ENCODE data around the gene COMMD6. TPM values are rescaled to one million over a fixed set of nuclear protein-coding genes. Genes with fewer than 3 reads are reported as not detected.
"Not testable (repeated sequence)": the region's sequence is repeated elsewhere in the genome, so short reads cannot be mapped to it uniquely, and the experiment has no call there.

COMMD6 gene
- 100 to 1,000 TPM; 121 to 152 TPM for total RNA-seq
- long read RNA-seq, partial matches to known transcripts, result 0 of 2 reads
- long read RNA-seq, other reads (novel, unspliced or antisense), result 2 of 2 reads

DNA sequence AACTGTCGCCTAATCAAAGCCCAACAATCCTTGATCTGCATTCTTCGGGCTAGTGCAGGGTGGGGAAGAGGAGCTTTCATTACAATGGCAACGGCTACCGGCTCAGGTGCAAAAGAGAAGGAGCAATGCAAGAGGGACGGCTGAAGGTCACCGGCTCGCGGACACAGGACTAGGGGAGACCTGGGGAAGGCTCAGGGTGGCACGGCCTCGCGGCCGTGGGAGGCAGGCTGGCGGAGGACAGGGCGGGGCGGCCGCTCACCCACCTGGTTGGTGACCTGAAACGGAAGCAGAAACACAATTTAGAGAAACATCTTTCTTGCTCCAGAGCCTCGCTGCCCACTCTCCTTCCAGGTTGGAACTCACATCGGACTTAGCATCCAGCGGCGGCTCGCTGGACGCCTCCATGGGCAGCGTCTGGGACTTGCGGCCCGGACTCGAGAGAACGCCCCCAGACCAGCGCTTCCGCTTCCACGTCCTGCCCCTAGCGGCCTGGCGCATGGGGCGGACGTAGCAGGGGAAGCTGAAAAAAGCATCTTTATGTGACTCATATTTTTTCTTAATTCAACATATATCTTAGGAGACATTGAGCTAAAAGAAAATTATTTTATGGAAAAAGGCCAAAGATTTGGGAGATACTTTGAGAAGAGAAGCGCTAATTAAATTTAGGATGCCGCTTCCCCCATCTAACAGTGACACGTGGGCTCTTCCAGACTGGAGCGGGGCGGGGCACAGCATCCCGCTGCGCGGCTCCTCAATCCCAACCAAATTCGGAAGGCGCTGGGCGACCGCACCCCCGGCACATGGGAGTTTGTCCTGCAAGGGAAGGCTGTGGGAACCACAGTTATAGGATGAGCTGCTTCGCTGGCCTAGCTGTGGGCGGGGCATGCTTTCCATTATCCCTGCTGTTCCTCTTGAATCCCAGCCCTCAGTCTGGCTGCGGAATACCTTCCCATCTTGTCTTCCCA, at the start of gene COMMD6:
Gene COMMD6 (minus strand): TSS at position 441 of the 965 bp plus-strand sequence. CDS start 36 bp downstream, at position 405.
- peak; percentile 82 to 83 for DNase-seq
- intact Hi-C loops (cut with DNase I, micrococcal nuclease), result no loop called here
- ATAC-seq, result peak; percentile 96

- DNase-seq, result no peak
- intact Hi-C loops (cut with DNase I, micrococcal nuclease), result no loop called here
Measured at GRCh38 chr13:75585153-75585552, 47.5 kb upstream of the COMMD6 start.

DNA sequence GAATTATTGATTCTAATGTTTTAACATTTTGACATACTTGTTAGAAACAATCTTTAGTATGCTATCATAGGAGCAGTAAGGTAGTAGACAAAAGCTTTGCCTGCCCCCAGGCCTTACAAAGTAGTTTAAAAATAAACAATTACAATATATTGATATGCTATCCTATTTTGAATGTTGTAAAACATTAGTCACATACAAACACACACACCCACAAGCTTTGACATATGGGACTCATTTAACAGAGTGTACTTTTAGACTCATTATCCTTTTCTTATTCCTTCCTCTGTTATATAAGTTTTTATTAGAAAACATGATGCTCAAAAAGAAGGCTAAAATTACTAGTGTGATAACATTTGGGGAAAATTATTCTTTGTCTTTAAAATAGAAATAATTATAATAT, 45.5 kb upstream of the COMMD6 start:
- intact Hi-C loops (cut with DNase I, micrococcal nuclease), result no loop called here
- ATAC-seq (no peak), DNase-seq (no peak)

More at GRCh38 chr13:75585153-75585552, 47.5 kb upstream of the COMMD6 start:
- no peak for ATAC-seq

GRCh38 chr13:75581874-75582640, 44.4 kb upstream of the COMMD6 start:
- DNase-seq (no peak), ATAC-seq (no peak)
- intact Hi-C loops (cut with DNase I, micrococcal nuclease), result no loop called here

DNA sequence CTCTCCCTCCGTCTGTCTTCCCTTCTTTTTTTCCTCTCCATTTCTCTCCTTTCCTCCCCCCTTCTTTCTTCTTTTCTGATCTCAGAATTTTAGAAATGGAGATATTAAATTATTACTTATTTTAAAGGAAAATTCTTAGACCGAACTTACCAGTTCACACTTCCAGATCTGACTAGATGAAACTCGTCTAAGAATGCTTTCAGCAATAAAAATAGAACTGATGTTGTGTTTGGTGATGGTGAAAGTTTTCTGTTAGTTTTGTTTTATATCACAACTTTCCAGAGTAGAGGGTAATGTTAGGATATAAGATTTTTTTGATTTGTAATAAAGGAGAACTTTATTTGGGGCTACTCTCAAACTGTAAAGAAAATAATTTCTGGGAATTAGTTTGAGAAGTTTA, 41.9 kb upstream of the COMMD6 start:
- ATAC-seq (no peak), DNase-seq (no peak)
- intact Hi-C loops (cut with DNase I, micrococcal nuclease), result no loop called here

DNA sequence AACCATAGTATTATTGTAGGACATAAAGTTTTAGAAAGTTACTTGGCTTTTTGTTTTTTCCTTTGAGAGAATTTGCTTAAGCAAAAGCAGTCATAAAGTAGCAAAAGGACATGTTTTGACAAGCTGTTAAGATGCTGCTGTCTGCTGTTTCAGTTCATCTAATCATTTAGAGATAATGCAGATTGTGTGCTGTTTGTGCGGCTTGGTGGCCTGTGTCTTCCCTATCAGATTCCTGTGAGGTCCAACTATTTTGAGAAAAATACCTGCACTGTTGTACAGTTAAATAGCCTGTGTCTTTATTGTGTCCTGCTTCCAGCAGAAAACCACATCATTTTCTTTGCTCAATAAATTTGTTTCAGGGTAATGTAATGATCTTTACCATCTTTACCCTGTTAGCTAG, 31.9 kb upstream of the COMMD6 start:
- no peak for DNase-seq
- intact Hi-C loops (cut with DNase I, micrococcal nuclease), result no loop called here
- no peak for ATAC-seq

DNA sequence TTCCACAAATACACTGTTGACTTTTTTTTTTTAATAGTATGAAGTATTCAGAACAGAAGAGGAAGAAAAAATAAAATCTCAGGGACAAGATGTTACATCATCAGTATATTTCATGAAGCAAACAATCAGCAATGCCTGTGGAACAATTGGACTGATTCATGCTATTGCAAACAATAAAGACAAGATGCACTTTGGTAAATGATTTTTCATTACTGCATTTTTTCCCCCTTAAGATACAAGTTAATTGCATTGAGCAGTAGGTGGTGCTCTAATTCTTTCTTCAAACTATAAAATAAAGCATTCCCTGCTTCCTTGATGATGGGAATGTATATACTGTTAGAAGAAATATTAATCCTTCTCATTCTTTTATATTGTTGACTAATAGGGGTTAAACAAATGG, 29.0 kb upstream of the COMMD6 start:
- DNase-seq, result no peak
- intact Hi-C loops (cut with DNase I, micrococcal nuclease), result no loop called here
- ATAC-seq, result no peak

DNA sequence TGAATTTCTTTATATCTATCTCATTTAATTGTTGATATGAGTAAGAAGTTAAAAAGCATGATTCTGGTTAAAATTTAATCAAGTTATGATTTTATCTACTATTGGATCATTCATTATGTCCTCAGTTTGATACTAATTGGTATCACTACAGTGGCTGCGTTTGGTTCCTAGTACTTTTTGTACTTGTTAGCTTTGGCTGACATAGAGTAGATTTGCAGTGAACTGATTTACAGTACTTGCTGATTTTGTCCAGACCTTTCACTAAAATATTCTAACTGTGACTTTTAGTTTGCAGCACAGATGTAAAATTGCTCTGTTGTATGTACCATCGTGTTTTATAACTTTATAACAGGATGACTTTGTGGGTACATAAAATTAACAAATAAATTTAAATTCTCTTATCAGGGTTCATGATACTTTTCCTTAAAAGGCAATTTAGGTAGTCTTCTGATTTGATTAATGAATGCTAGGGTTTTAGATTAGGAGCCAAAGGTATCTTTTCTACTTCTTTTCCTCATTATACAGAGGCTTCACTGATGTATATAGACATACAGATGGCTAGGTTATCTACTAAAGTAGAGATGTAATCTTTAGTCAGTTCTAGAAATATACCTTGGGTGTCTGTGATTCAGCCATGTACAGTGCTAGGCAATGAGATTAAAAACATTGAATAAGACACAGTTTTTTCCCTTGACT, 20.7 kb upstream of the COMMD6 start:
- peak; percentile 42 for ATAC-seq
- no peak for DNase-seq
- intact Hi-C loops (cut with DNase I, micrococcal nuclease), result no loop called here

DNA sequence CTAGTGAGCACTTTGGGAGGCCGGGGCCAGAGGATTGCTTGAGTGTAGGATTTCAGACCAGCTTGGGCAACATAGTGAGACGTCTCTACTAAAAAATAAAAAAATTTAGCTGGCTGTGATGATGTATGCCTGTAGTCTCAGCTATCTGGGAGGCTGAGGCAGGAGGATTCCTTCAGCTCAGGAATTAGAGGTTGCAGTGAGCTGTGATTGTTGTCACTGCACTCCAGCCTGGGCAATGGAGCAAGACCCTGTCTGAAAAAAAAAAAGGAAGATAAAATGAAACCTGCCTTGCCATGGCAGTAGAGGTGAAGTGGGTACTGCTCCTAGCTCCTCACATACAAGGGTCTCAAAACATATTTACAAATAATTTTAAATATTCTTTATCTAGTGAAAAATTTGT, 19.3 kb upstream of the COMMD6 start:
- DNase-seq (no peak), ATAC-seq (no peak)
- intact Hi-C loops (cut with DNase I, micrococcal nuclease), result no loop called here

GRCh38 chr13:75555836-75556235, 18.2 kb upstream of the COMMD6 start:
- no peak for DNase-seq
- intact Hi-C loops (cut with DNase I, micrococcal nuclease), result no loop called here
- ATAC-seq, result no peak

DNA sequence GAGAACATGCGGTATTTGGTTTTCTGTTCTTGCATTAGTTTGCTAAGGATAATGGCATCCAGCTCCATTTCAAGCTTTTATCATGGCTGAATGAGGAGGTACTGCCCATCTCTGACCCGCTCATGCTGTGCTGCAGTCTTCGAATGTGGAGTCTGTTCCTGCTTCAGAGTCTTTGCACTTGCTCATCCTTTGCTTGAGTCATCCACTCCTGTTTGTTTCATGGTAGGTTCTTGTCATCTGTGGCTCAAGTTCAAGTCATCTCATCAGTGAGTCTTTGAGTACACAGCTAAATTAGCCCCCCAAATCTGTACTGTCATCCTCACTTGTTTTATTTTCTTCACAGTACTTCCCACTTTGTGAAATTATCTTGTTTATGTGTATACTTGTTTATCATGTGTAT, 17.3 kb upstream of the COMMD6 start:
- no peak for DNase-seq
- intact Hi-C loops (cut with DNase I, micrococcal nuclease), result no loop called here
- ATAC-seq, result no peak

- no peak for ATAC-seq
- no peak for DNase-seq
- intact Hi-C loops (cut with DNase I, micrococcal nuclease), result no loop called here
Measured at GRCh38 chr13:75554464-75554863, 16.8 kb upstream of the COMMD6 start.

GRCh38 chr13:75550159-75550567, 12.5 kb upstream of the COMMD6 start:
- DNase-seq (peak; percentile 45 to 57), ATAC-seq (peak; percentile 45)
- intact Hi-C loops (cut with DNase I, micrococcal nuclease), result no loop called here

DNA sequence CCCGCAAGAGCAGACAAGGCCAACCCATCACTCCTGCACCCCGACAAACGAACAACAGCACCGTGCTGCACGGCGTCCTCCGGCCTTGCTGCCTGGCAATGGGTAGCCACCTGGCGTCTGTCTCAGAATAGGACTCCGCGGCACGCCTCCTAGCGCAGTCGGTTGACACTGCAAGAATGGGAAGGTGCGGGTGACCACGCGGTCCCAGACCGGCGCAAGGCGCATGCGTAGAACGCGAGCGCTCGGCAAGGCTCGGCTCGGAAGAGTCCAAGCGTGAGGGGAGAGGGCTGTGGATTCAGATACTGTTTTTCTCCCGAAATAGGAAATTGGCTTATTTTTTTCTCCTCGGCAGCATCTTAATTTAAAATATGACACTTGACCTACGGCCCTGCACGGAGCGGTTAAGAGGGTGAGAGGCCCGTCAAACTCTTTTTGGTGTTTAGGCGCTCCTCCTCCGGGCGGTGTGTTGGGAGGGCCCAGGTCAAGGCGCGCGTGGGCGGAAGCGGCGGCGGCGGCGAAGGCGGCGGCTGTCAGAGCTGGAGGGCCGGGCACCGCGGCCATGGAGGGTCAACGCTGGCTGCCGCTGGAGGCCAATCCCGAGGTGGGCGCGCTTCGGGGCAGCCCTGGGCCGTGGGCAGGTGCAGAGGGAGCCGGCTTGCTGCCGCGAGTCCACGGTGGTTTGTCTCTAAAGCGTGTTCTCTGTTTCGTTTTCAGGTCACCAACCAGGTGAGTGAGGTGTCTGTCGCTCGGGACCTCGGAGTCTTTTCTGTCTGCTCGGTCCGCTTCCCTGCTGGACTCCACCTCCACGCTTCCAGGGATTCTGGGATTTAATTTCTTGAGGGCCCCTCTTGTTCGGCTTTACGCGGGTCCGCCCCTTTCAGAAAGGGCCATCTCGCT, 11.9 kb upstream of the COMMD6 start, which contains the start of gene UCHL3:
Gene UCHL3 (plus strand): TSS at position 530 of the 897 bp plus-strand sequence. CDS start 30 bp downstream, at position 560.
- ATAC-seq (peak; percentile 92), DNase-seq (peak; percentile 95 to 99)
- intact Hi-C loops (cut with DNase I, micrococcal nuclease), result loop anchor here in 1 of 2 donors (10.0 kb wide), 2 partner anchors 65 to 185 kb away; partner anchors contain the start of gene TBC1D4

DNA sequence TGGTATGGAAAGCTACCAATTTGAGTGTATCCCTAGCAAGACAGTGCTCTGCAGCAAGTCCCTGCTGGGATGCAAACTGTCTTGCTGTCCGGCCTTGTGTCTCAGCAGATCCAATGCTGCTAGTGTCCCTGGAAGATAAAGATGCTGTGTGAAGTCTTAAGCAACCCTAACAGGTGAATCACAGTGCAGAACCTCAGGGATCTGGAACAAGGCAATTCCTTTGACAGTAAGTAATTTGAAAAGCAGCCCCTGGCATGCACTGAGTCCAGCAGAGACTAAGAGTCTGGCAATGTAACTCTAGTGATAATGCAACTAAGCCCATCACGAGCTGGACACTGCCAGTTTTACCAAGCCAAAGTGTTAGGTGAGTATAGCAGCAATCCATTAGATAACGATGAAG, 10.3 kb upstream of the COMMD6 start:
- DNase-seq (no peak), ATAC-seq (no peak)
- intact Hi-C loops (cut with DNase I, micrococcal nuclease), result loop anchor here in 1 of 2 donors (10.0 kb wide), 2 partner anchors 63 to 183 kb away; partner anchors contain the start of gene TBC1D4

DNA sequence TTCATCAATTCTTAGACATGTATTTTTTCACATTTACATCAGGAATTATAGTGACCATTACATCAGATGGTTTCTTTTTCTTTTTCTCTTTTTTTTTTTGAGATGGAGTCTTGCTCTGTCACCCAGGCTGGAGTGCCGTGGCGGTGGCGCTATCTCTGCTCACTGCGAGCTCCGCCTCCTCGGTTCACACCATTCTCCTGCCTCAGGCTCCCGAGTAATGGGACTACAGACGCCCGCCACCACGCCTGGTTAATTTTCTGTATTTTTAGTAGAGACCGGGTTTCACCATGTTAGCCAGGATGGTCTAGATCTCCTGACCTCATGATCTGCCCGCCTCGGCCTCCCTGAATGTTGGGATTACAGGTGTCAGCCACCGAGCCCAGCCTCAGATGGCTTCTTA, 7.7 kb upstream of the COMMD6 start:
- ATAC-seq, result not testable (repeated sequence)
- intact Hi-C loops (cut with DNase I, micrococcal nuclease), result loop anchor here in 1 of 2 donors (10.0 kb wide), 2 partner anchors 61 to 181 kb away; partner anchors contain the start of gene TBC1D4

GRCh38 chr13:75544681-75545330, 7.2 kb upstream of the COMMD6 start:
- DNase-seq, result no peak
- no peak for ATAC-seq
- intact Hi-C loops (cut with DNase I, micrococcal nuclease), result loop anchor here in 1 of 2 donors (10.0 kb wide), 2 partner anchors 60 to 180 kb away; partner anchors contain the start of gene TBC1D4

More for the DNA sequence above, 7.7 kb upstream of the COMMD6 start:
- DNase-seq, result not testable (repeated sequence)

Measured in left colon (tissue), 2 donors.